GM11168 (cell line): ENCODE data around the gene ATXN7L1.

Experiments used
- in situ Hi-C: fragments of 300-500 bp; cut with MboI; formaldehyde crosslinking; loops from one replicate; pipeline ENCODE4 v1.12.0; 2022; ENCODE audit warnings: low sequenced_read_pairs; ENCODE audit not compliant: unreplicated experiment

Gene ATXN7L1

GRCh38 chr7:105638902-105639495 lies 237.4 kb downstream of the ATXN7L1 start:
- in situ Hi-C loops = no loop called here

- in situ Hi-C loops = no loop called here
Observed at GRCh38 chr7:105638334-105638733, 238.1 kb downstream of the ATXN7L1 start.

GRCh38 chr7:105637755-105638154 lies 238.6 kb downstream of the ATXN7L1 start:
- in situ Hi-C loops = no loop called here

GRCh38 chr7:105636982-105637381 lies 239.4 kb downstream of the ATXN7L1 start:
- in situ Hi-C loops = no loop called here

- in situ Hi-C loops = no loop called here
Observed at GRCh38 chr7:105635197-105635596, 241.2 kb downstream of the ATXN7L1 start.

- in situ Hi-C loops = no loop called here
Observed at GRCh38 chr7:105625986-105626385, 250.4 kb downstream of the ATXN7L1 start.

- in situ Hi-C loops = no loop called here
Observed at GRCh38 chr7:105623906-105624305, 252.5 kb downstream of the ATXN7L1 start.

GRCh38 chr7:105623378-105623777 lies 253.0 kb downstream of the ATXN7L1 start:
- in situ Hi-C loops = no loop called here

- in situ Hi-C loops = no loop called here
Observed at GRCh38 chr7:105622106-105622731, 254.2 kb downstream of the ATXN7L1 start.

- in situ Hi-C loops = no loop called here
Observed at GRCh38 chr7:105621617-105622016, 254.8 kb downstream of the ATXN7L1 start.

GRCh38 chr7:105621176-105621575 lies 255.2 kb downstream of the ATXN7L1 start:
- in situ Hi-C loops = no loop called here

GRCh38 chr7:105619590-105619989 lies 256.8 kb downstream of the ATXN7L1 start:
- in situ Hi-C loops = no loop called here

- in situ Hi-C loops = no loop called here
Observed at GRCh38 chr7:105618016-105618296, 258.4 kb downstream of the ATXN7L1 start.

GRCh38 chr7:105617280-105618015 lies 259.0 kb downstream of the ATXN7L1 start:
- in situ Hi-C loops = no loop called here

- in situ Hi-C loops = no loop called here
Observed at GRCh38 chr7:105614341-105614840, 262.0 kb downstream of the ATXN7L1 start.

- in situ Hi-C loops = no loop called here
Observed at GRCh38 chr7:105613611-105614330, 262.6 kb downstream of the ATXN7L1 start.

- in situ Hi-C loops = no loop called here
Observed at GRCh38 chr7:105612806-105613205, 263.6 kb downstream of the ATXN7L1 start.

- in situ Hi-C loops = no loop called here
Observed at GRCh38 chr7:105611856-105612775, 264.3 kb downstream of the ATXN7L1 start.

- in situ Hi-C loops = no loop called here
Observed at GRCh38 chr7:105610165-105610930, 266.1 kb downstream of the ATXN7L1 start.
